KOPT-K1 (cell line): ENCODE data around the gene DACT3.

ENCODE experiments used
- H3K27ac ChIP-seq: fragments of 200-600 bp; sonication (generic); 2 replicates; pipeline ENCODE4 v1.5.1; 2016; ENCODE audit warnings: antibody characterized with exemption, mild to moderate bottlenecking, low read depth, low read length; ENCODE audit not compliant: poor library complexity, severe bottlenecking
- H3K36me3 ChIP-seq: fragments of 200-600 bp; sonication (generic); 2 replicates; pipeline ENCODE4 v1.5.1; 2017; ENCODE audit warnings: antibody characterized with exemption, mild to moderate bottlenecking, low read length, moderate library complexity; ENCODE audit not compliant: insufficient read depth
- H3K9me3 ChIP-seq: fragments of 200-600 bp; sonication (generic); 2 replicates; pipeline ENCODE4 v1.5.1; 2017; ENCODE audit warnings: antibody characterized with exemption, low read length, mild to moderate bottlenecking; ENCODE audit not compliant: insufficient read depth, poor library complexity, severe bottlenecking

The DACT3 gene

DNA sequence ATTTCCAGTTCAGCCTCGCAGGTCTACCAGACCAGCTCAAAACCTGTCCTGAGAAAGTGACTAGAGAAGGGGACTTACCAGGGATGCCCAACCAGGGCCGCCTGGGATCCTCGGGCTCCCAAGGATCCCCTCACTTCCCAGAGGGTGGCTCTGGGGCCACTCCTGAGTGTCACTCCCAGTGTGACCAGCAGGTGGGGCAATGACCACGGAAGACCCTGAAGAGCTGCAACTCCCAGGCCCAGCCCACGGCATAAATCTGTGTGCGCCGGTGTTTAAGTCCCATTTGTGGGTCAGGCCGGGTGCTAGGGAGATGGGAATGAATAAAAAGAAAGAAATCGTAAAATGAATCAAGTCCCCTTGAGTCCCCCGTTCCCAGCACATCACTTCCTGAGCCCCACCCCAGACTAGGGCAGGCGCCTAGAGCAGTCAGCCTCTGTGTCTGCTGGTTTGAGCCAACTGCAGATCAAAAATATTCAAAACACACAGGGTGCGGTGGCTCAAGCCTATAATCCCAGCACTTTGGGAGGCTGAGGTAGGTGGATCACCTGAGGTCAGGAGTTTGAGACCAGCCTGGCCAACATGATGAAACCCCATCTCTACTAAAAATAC is 46.8 kb downstream of the DACT3 start:
- H3K36me3 ChIP-seq, result peaks cover 19% of the 10 kb centered on the region
- H3K27ac ChIP-seq, result no peak overlapping the region
- H3K9me3 ChIP-seq, result no peaks in the 10 kb centered on the region

DNA sequence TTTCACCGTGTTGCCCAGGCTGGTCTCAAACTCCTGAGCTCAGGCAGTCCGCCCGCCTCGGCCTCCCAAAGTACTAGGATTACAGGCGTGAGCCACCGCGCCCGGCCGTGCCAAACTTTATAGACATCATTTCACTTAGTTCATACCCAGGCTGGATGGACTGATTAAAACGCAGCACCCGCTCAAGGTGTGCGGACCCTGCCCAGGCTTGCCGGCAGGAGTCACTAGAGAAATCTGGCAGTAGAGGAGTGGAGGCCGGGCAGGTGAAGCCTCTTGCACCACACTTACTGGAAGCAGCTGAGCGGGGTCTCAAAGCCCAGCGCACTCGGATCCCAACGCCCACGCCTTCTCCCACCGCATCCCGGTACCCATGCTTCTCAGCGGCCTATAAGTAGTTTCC is 47.5 kb downstream of the DACT3 start:
- peaks cover 26% of the 10 kb centered on the region for H3K36me3 ChIP-seq
- no peaks in the 10 kb centered on the region for H3K9me3 ChIP-seq
- H3K27ac ChIP-seq, result no peak overlapping the region

DNA sequence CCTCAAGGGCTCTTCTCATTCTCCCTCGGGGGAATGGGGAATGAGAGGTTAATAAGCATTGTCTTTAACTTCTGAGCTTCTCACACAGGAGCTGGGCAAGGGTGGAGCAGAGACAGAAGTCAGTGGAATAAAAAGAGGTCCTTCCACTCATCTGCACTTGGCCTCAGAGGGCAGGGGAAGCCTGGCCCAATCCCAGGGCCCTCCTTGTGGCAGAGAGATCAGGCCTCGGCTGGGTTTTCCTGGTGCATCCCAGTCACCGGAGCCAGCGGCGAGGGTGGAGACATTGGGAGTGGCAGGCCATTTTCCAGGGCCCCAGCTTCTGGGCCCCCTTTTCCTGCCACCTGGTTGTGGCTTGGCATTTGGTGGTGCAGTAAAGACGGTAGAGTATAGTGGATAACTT is 49.2 kb downstream of the DACT3 start:
- peak overlapping the region; percentile 64 for H3K27ac ChIP-seq
- H3K36me3 ChIP-seq, result peaks cover 44% of the 10 kb centered on the region
- no peaks in the 10 kb centered on the region for H3K9me3 ChIP-seq

DNA sequence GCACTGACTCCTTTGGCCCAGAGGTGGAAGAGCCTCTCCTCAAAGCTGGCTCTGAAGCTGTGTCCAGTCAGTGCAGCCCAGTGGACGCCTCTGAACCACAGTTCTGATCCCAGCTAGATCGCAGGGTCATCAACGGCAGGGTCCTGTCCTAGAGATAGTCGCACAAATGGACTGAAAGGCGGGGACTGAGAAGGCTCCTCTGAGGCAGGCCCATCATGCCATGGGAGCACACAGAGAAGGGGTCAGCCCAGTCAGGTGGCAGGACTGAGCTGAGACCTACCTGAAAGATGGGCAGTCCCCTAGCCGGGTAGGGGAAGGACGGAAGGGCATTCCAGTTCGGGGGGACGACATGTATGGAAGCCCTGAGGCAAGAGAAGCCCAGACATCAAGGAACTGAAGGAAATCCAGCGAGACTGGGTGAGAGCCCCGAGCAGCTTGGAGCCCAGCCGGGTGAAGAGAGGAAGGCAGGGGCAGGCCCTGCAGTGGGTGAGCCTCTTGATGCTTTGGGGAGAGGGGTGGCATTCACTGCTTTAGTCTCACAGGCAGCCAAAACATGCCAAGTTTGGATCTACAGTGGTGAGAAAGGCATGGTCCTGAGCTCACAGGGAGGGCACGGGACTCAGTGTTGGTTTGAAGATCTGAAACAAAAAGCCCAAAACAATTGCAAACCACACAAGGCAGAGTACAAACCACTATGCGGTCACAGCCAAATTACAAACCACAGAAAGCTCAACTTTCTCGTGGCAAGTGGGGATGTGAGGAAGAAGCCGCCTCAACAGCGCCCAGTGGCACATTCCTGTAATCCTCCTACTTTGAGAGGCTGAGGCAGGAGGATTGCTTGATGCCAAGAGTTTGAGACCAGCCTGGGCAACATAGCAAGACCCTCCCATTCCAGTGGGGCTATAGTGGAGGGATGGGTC is 49.9 kb downstream of the DACT3 start:
- H3K27ac ChIP-seq, result peak overlapping the region; percentile 64
- H3K9me3 ChIP-seq, result no peaks in the 10 kb centered on the region
- H3K36me3 ChIP-seq, result peaks cover 50% of the 10 kb centered on the region

GRCh38 chr19:46610413-46610775 is 50.6 kb downstream of the DACT3 start:
- H3K36me3 ChIP-seq, result peaks cover 57% of the 10 kb centered on the region
- no peak overlapping the region for H3K27ac ChIP-seq
- no peaks in the 10 kb centered on the region for H3K9me3 ChIP-seq

- Histone ChIP-seq H3K27ac (no peak overlapping the region), H3K36me3 (peaks cover 63% of the 10 kb centered on the region), H3K9me3 (no peaks in the 10 kb centered on the region)
Measured at GRCh38 chr19:46609511-46610412, 51.2 kb downstream of the DACT3 start.

GRCh38 chr19:46608581-46609345 is 52.2 kb downstream of the DACT3 start:
- no peak overlapping the region for H3K27ac ChIP-seq
- peaks cover 67% of the 10 kb centered on the region for H3K36me3 ChIP-seq
- H3K9me3 ChIP-seq, result no peaks in the 10 kb centered on the region

- peaks cover 71% of the 10 kb centered on the region for H3K36me3 ChIP-seq
- no peak overlapping the region for H3K27ac ChIP-seq
- no peaks in the 10 kb centered on the region for H3K9me3 ChIP-seq
Measured at GRCh38 chr19:46608178-46608577, 52.8 kb downstream of the DACT3 start.

GRCh38 chr19:46607448-46607841 is 53.5 kb downstream of the DACT3 start:
- no peak overlapping the region for H3K27ac ChIP-seq
- peaks cover 71% of the 10 kb centered on the region for H3K36me3 ChIP-seq
- H3K9me3 ChIP-seq, result no peaks in the 10 kb centered on the region

- H3K9me3 ChIP-seq, result no peaks in the 10 kb centered on the region
- no peak overlapping the region for H3K27ac ChIP-seq
- H3K36me3 ChIP-seq, result peaks cover 71% of the 10 kb centered on the region
Measured at GRCh38 chr19:46606681-46607447, 54.1 kb downstream of the DACT3 start.

DNA sequence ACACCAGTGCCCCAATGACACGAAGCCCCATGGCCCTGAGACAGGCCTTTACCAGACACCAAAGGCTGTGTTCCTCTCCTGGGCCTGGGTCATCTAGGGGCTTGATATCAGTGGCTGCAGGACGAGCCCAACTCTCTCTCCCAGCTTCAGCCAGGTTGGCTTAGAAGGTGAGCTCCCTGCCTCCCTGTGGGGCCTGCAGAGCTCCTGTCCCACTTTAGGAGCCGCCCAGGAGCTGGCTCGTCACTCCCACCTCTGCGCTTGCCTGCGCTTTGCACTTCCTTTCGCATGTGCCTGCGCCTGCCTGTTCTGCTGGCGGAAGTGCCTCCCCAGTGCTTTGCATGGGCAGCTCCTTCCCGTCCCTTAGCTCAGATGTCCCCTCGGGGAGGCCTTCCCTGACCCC is 55.0 kb downstream of the DACT3 start:
- Histone ChIP-seq H3K36me3 (peaks cover 69% of the 10 kb centered on the region), H3K9me3 (no peaks in the 10 kb centered on the region), H3K27ac (no peak overlapping the region)

GRCh38 chr19:46605356-46605821 is 55.6 kb downstream of the DACT3 start:
- no peaks in the 10 kb centered on the region for H3K9me3 ChIP-seq
- no peak overlapping the region for H3K27ac ChIP-seq
- peaks cover 62% of the 10 kb centered on the region for H3K36me3 ChIP-seq

DNA sequence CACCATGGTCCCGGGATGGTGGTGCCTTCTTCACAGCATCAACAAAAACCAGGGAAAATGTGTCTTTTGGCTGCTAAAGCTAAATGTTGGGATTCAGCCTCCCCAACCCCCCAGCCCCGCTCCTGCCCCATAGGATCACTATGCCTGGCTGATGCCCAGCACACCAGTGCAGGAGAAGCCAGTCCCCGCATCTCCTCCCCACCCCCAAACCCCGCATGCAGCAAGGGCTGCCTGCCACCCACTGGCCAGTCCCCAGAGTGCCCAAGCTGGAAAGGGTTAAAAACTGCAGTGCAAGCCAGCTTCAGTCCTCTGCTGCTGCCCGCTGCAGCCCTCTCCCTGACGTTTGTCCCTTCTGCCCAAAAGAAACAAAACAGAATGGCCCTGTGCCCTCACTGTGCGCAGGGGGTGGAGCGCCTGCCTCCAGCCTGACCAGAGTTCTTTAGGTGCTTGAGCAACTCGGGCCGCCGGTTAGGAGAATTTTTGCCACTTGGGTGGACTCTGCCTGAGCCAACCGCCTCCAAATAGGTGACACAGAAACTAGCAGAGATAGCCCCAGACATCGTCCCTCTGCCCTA is 56.1 kb downstream of the DACT3 start:
- H3K27ac ChIP-seq, result no peak overlapping the region
- H3K9me3 ChIP-seq, result no peaks in the 10 kb centered on the region
- H3K36me3 ChIP-seq, result peaks cover 58% of the 10 kb centered on the region
